GM18520 (cell line): ENCODE measurements around the gene ATRN.
"Not testable (repeated sequence)": the region's sequence is repeated elsewhere in the genome, so short reads cannot be mapped to it uniquely, and the experiment has no call there.

Experiments
- ATAC-seq: cut with Tn5 transposase; IDR thresholded peaks from one replicate; pipeline ENCODE4 v1.9.1; 2021; ENCODE audit not compliant: unreplicated experiment

The ATRN gene

GRCh38 chr20:3470627-3471396 lies at the start of gene ATRN:
ATRN (plus strand) TSS chr20:3471018; CDS start chr20:3471108, 90 bp downstream.
- ATAC-seq: peak; percentile 65

- ATAC-seq: no peak
These were observed 48.8 kb upstream of the ATRN start for GRCh38 chr20:3421985-3422384.

GRCh38 chr20:3423126-3423525 lies 47.7 kb upstream of the ATRN start:
- ATAC-seq: no peak

GRCh38 chr20:3426766-3427165 lies 44.1 kb upstream of the ATRN start:
- not testable (repeated sequence) for ATAC-seq

- ATAC-seq: peak; percentile 79
These were observed 40.3 kb upstream of the ATRN start for GRCh38 chr20:3430376-3431069.

GRCh38 chr20:3431109-3431508 lies 39.7 kb upstream of the ATRN start:
- no peak for ATAC-seq

- no peak for ATAC-seq
These were observed 38.0 kb upstream of the ATRN start for GRCh38 chr20:3432844-3433243.

- ATAC-seq: no peak
These were observed 37.1 kb upstream of the ATRN start for GRCh38 chr20:3433744-3434143.

GRCh38 chr20:3434232-3434631 lies 36.6 kb upstream of the ATRN start:
- ATAC-seq: no peak

- ATAC-seq: no peak
These were observed 33.8 kb upstream of the ATRN start for GRCh38 chr20:3436864-3437574.

GRCh38 chr20:3446779-3447178 lies 24.0 kb upstream of the ATRN start:
- ATAC-seq: no peak

GRCh38 chr20:3447321-3447720 lies 23.5 kb upstream of the ATRN start:
- ATAC-seq: no peak

GRCh38 chr20:3449319-3449718 lies 21.5 kb upstream of the ATRN start:
- no peak for ATAC-seq

GRCh38 chr20:3452136-3452535 lies 18.7 kb upstream of the ATRN start:
- ATAC-seq: no peak

GRCh38 chr20:3452690-3453089 lies 18.1 kb upstream of the ATRN start:
- ATAC-seq: no peak

- no peak for ATAC-seq
These were observed 16.0 kb upstream of the ATRN start for GRCh38 chr20:3454831-3455230.

- no peak for ATAC-seq
These were observed 14.2 kb upstream of the ATRN start for GRCh38 chr20:3456648-3457047.

GRCh38 chr20:3459881-3460307 lies 10.9 kb upstream of the ATRN start:
- no peak for ATAC-seq

- no peak for ATAC-seq
These were observed 9.5 kb upstream of the ATRN start for GRCh38 chr20:3461211-3461771.

- ATAC-seq: no peak
These were observed 8.7 kb upstream of the ATRN start for GRCh38 chr20:3461911-3462677.

- no peak for ATAC-seq
These were observed 6.7 kb upstream of the ATRN start for GRCh38 chr20:3464166-3464565.
